NK-92 (cell line): ENCODE data around the gene LIPT1.
"Not testable (repeated sequence)": the region's sequence is repeated elsewhere in the genome, so short reads cannot be mapped to it uniquely, and the experiment has no call there.

Source experiments
- DNase-seq: peaks from one replicate; lab custom pipeline; 2025; ENCODE audit not compliant: unreplicated experiment; lab: John Stamatoyannopoulos, UW

LIPT1 gene

GRCh38 chr2:99154643-99155536, at the start of gene LIPT1, which contains the start of gene TSGA10:
Gene LIPT1, plus strand, starts transcription at chr2:99154967. Its CDS starts 6,991 bp downstream, at chr2:99161958.
Gene TSGA10, minus strand, starts transcription at chr2:99154942. Its CDS starts 45,503 bp downstream, at chr2:99109439.
- DNase-seq, result peak; percentile 56

- no peak for DNase-seq
Measured at GRCh38 chr2:99106913-99107312, 47.9 kb upstream of the LIPT1 start.

GRCh38 chr2:99111236-99111635, 43.5 kb upstream of the LIPT1 start:
- no peak for DNase-seq

GRCh38 chr2:99111945-99112344, 42.8 kb upstream of the LIPT1 start:
- DNase-seq, result no peak

DNA sequence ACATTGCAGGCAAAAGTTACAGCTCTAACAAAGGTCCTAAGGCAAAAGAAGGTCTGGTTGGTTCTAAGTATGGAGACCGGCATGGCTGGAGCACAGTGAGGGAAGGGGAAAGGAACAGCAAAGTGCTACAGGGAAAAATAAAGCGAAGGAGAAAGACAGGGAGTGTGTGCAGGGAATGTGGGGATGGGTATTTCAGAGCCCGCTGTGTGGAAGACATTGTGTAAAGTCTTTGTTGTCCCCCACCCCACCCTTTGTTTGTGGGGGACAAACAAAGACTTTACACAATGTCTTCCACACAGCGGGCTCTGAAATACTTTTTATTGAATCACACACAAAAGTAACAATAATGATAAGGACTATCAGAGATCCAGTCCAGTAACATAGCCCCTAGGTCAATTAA, 42.1 kb upstream of the LIPT1 start:
- no peak for DNase-seq

DNA sequence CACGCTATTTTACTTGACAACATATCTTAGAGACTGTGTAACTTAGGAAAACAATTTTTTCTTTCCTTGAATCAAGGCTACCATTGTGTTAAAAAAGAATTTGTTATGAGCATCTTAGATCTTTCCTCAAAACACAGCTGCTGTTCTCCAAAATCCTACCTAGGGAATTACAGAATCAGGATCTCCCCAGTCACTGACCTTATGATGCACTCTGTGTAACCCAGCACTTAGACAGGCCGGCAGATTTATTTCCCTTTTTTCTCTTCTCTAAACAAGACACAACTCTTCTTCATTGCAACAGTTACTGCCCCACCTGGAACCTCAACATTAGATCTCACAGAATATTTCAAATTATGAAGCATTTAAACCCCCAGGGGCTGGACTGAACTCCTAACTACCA, 26.8 kb upstream of the LIPT1 start:
- DNase-seq, result no peak

DNA sequence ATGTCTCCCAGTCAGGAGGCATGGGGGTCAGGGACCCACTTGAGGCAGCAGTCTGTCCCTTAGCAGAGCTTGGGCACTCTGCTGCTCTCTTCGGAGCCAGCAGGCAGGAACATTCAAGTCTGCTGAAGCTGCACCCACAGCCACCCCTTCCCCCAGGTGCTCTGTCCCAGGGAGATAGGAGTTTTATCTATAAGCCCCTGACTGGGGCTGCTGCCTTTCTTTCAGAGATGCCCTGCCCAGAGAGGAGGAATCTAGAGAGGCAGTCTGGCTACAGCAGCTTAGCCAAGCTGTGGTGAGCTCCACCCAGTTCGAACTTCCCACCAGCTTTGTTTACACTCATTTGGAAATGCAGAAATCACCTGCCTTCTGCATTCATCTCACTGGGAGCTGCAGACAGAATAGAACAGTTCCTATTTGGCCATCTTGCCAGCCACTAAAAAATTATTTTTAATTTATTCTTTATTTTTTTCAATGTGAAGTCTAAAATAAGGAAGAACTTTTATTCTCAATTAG, 19.7 kb upstream of the LIPT1 start:
- not testable (repeated sequence) for DNase-seq

- DNase-seq, result no peak
Measured at GRCh38 chr2:99139003-99139402, 15.8 kb upstream of the LIPT1 start.

GRCh38 chr2:99140056-99140859, 14.5 kb upstream of the LIPT1 start:
- DNase-seq, result no peak

DNA sequence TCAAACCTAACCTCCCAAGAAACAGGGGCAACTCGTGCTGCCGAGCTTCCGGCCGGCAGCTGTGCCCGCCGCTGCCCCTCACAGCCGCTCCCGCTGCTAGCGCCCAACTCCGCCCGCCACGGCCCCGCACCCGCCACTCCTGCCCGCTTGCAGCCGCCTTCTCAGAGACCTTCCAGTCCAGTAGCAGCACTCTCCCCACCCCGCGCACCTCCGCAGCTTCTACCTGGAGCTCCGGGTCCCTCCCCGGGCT, 14.0 kb upstream of the LIPT1 start:
- no peak for DNase-seq

DNA sequence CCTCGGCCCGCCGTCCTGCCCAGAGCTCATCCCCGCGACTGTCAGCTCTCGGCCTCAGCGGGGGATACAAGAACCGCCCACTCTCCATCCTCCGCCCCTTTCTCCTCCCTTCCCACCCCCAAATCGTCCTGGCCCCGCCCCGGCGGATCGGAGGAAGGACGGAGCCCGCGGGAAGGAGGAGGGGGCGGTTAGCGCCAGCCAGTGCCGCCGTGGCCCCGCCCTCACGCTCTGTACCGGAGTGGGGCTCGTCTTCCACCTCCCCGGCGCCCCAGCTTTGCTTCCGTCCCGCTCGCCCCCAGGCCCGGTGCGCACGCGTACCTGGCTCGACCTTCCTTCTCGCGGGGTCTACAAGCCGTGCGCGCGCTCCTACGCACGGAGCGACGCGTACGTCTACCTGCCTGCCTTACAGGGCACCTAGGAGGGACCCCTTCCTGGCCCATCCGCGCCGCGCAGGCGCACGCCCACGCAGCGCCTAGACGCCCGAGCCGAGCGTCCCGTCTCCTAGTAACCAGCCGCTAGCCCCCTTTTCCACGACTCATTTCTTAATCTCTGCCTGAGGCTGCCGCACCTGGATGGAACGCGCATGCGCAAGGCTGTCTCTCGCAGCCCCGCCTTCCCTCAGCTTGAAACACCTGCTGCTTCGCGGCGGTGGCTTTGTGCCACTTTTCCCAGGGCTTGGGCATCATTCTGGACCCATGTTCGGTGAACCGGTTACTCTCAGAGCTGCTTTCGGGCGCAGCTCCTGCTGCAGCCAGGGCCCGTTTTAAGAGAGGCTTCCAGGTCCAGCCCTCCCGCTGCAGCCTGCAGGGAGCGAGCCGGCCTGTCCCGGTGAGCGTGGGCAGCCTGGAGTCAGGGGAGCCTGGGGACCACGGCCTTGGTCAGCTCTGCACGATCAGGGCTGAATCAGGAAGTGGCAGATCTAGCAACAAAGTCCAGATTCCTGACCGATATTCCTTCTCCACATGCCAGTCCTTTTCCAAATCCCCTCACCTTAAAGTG, 13.4 kb upstream of the LIPT1 start, which contains the start of gene C2orf15:
C2orf15 (plus strand) TSS at position 598 of the 999 bp plus-strand sequence. CDS start 8,852 bp downstream, outside the sequence.
- DNase-seq, result peak; percentile 91

DNA sequence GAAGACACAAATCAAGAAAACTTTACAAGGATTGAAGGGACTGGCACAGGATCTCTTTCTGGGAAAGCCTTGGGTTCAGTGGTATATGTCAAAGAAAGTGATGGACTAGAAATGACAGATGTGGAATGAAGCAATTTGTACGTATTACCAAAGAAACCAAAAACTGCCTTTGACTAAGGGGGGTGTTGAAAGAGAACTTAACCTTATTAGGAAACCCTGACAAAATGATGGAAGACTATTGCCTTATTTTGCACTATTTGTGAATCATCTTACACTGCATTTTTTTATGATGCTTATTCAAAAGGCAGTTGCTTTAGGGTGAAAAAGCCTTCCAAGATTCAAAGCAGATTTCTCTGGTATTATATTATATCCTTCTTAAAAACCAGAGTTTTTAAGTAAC, 4.1 kb upstream of the LIPT1 start:
- no peak for DNase-seq

GRCh38 chr2:99152199-99152895, 2.4 kb upstream of the LIPT1 start:
- DNase-seq, result no peak

- DNase-seq, result no peak
Measured at GRCh38 chr2:99153921-99154604, 704 bp upstream of the LIPT1 start.

DNA sequence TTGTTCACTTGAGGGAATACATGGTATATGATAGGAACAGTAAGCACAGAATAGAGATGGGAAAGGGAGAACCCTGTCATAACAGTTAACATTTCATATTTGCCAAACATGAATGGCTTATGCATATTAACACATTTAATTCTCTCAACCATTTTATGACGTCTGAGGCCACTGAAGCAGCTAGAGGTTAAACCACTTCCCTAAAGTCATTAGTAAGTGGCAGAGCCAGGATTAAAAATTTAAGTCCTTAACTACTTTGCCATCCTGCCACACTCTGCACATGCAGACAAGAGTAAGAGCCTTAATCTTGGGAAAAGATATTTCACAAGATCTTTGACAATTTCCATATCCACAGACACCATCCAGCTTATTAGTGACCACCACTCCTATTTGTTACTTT, 2.1 kb downstream of the LIPT1 start:
- DNase-seq, result no peak

- no peak for DNase-seq
Measured at GRCh38 chr2:99158599-99158998, 3.8 kb downstream of the LIPT1 start.

GRCh38 chr2:99159594-99159993, 4.8 kb downstream of the LIPT1 start:
- no peak for DNase-seq

DNA sequence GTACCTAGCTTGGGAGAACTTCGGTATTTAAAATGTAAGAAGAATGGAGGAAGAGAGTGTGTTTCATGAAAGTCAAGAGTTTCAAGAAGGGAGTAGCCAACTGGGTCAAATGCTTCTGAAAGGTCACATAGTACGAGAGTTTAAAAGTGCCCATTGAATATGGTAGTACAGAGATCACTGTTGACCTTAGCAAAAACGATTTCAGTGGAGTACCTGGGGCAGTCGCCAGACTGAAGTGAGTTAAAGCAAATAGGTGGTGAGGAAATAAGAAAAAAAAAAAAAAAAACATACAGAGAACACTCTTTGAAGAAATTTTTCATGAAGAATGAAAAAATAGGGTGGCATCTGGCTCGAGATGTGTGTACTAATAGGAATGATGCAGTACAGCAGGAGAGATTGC, 11.5 kb downstream of the LIPT1 start:
- no peak for DNase-seq

GRCh38 chr2:99169534-99169933, 14.8 kb downstream of the LIPT1 start:
- no peak for DNase-seq
